ENCODE results near the gene CADPS.

Gene CADPS

GRCh38 chr3:62873451-62873760 is 1.8 kb downstream of the CADPS start:
- no peak for DNase-seq

GRCh38 chr3:62872318-62872717 is 2.9 kb downstream of the CADPS start:
- DNase-seq = no peak

GRCh38 chr3:62870321-62870720 is 4.9 kb downstream of the CADPS start:
- DNase-seq = no peak

GRCh38 chr3:62863648-62864047 is 11.6 kb downstream of the CADPS start:
- no peak for DNase-seq

- no peak for DNase-seq
Measured at GRCh38 chr3:62859203-62859791, 15.9 kb downstream of the CADPS start.

- no peak for DNase-seq
Measured at GRCh38 chr3:62845996-62846395, 29.2 kb downstream of the CADPS start.

- no peak for DNase-seq
Measured at GRCh38 chr3:62843508-62843907, 31.7 kb downstream of the CADPS start.

GRCh38 chr3:62839748-62840147 is 35.5 kb downstream of the CADPS start:
- DNase-seq = no peak

GRCh38 chr3:62837145-62837787 is 38.0 kb downstream of the CADPS start:
- no peak for DNase-seq

GRCh38 chr3:62835554-62836236 is 39.5 kb downstream of the CADPS start:
- DNase-seq = no peak

- DNase-seq = no peak
Measured at GRCh38 chr3:62833538-62833937, 41.7 kb downstream of the CADPS start.

GRCh38 chr3:62832553-62832952 is 42.7 kb downstream of the CADPS start:
- DNase-seq = no peak

- DNase-seq = no peak
Measured at GRCh38 chr3:62830727-62831322, 44.4 kb downstream of the CADPS start.

GRCh38 chr3:62827550-62827949 is 47.7 kb downstream of the CADPS start:
- no peak for DNase-seq

- DNase-seq = no peak
Measured at GRCh38 chr3:62824965-62825592, 50.1 kb downstream of the CADPS start.

GRCh38 chr3:62823461-62824050 is 51.7 kb downstream of the CADPS start:
- no peak for DNase-seq

GRCh38 chr3:62822905-62823304 is 52.3 kb downstream of the CADPS start:
- no peak for DNase-seq

- no peak for DNase-seq
Measured at GRCh38 chr3:62818347-62818746, 56.9 kb downstream of the CADPS start.

- no peak for DNase-seq
Measured at GRCh38 chr3:62817678-62818077, 57.5 kb downstream of the CADPS start.

GRCh38 chr3:62815981-62816380 is 59.2 kb downstream of the CADPS start:
- DNase-seq = no peak

GRCh38 chr3:62812631-62813030 is 62.6 kb downstream of the CADPS start:
- DNase-seq = no peak

GRCh38 chr3:62811119-62811518 is 64.1 kb downstream of the CADPS start:
- no peak for DNase-seq

- no peak for DNase-seq
Measured at GRCh38 chr3:62809369-62809768, 65.8 kb downstream of the CADPS start.

All from stimulated activated CD4-positive, alpha-beta T cell treated with anti-CD3 and anti-CD28 coated beads, Interleukin-4, amount 100 ng/mL, for 4 hours (primary cell).